ENCODE measurements around the gene FAM107B.

GRCh38 chr10:14601326-14601725 lies 173.4 kb downstream of the FAM107B start:
- TF ChIP-seq CREB1 (IDR thresholded peaks at IDR 0.05; ENCODE audit: low read depth) (no peak), RAD21 (IDR thresholded peaks at IDR 0.05; ENCODE audit: low read depth) (no peak)
